Left lung (tissue), 10 donors: ENCODE data around the gene DHPS. TPM values are rescaled to one million over a fixed set of nuclear protein-coding genes. Genes with fewer than 3 reads are reported as not detected.

Experiments
- ATAC-seq: fragments of 200-7000 bp; cut with Tn5 transposase; one replicate; pipeline ENCODE4 v1.9.1; 2020; ENCODE audit warnings: moderate library complexity
- DNase-seq, 4 donors: peaks; one replicate each; pipeline ENCODE4 v3.0.0-alpha.2; 2013 to 2020
- H3K27ac ChIP-seq, 2 donors: fragments of 200-600 bp; sonication (generic) in 1 of 2; one replicate each; pipeline versions ENCODE4 v1.5.0 to v1.8.0; 2020 to 2021
- H3K27me3 ChIP-seq, 2 donors: fragments of 200-600 bp; sonication (generic) in 1 of 2; one replicate each; pipeline versions ENCODE4 v1.5.0 to v1.8.0; 2020 to 2021
- H3K36me3 ChIP-seq, 2 donors: fragments of 200-600 bp; sonication (generic) in 1 of 2; one replicate each; pipeline versions ENCODE4 v1.5.0 to v1.8.0; 2020 to 2021
- H3K4me1 ChIP-seq, 2 donors: fragments of 200-600 bp; one replicate each; pipeline ENCODE4 v1.8.0; 2021
- H3K4me3 ChIP-seq, 2 donors: fragments of 200-600 bp; sonication (generic) in 1 of 2; one replicate each; pipeline versions ENCODE4 v1.5.0 to v1.8.0; 2020 to 2021; ENCODE audit warnings: mild to moderate bottlenecking in 1 of 2
- H3K9me3 ChIP-seq, 2 donors: fragments of 200-600 bp; sonication (generic) in 1 of 2; one replicate each; pipeline versions ENCODE4 v1.5.0 to v1.8.0; 2020 to 2021
- intact Hi-C, 2 donors: fragments of 100-400 bp; cut with DNase I; formaldehyde crosslinking; loops; one replicate each; pipeline versions ENCODE4 v1.11.2 to v1.14.2; 2022
- polyA plus RNA-seq, 6 donors: library from polyadenylated mRNA; unstranded; fragments of 120-200 nt; gene quantifications; one replicate each; pipeline ENCODE4 v1.2.1, GENCODE V29; 2013; ENCODE audit not compliant: insufficient read length in 6 of 6
- total RNA-seq, 2 donors: library from RNA; stranded (reverse); fragmentation: NEBNext Ultra II Directional; extraction: Animal tissue kit (Norgen Biotek cat#: 25700); gene quantifications; one replicate each; pipeline ENCODE4 v1.2.1, GENCODE V29; 2021
- TF ChIP-seq, protein P1 (sequence below), 2 donors: fragments of 200-600 bp; sonication (generic) in 1 of 2; IDR thresholded peaks; one replicate each; pipeline versions ENCODE4 v1.5.0 to v1.8.0; 2021; ENCODE audit warnings: antibody characterized with exemption in 2 of 2
- donor health status: DM: no; HTN: yes; CAD: no.
- donor health status: DM: no; HTN: no; CAD: no.

Gene DHPS
- total and polyA plus RNA-seq, 8 donors = 63.8 to 96.9 (median 82.8) TPM

DNA sequence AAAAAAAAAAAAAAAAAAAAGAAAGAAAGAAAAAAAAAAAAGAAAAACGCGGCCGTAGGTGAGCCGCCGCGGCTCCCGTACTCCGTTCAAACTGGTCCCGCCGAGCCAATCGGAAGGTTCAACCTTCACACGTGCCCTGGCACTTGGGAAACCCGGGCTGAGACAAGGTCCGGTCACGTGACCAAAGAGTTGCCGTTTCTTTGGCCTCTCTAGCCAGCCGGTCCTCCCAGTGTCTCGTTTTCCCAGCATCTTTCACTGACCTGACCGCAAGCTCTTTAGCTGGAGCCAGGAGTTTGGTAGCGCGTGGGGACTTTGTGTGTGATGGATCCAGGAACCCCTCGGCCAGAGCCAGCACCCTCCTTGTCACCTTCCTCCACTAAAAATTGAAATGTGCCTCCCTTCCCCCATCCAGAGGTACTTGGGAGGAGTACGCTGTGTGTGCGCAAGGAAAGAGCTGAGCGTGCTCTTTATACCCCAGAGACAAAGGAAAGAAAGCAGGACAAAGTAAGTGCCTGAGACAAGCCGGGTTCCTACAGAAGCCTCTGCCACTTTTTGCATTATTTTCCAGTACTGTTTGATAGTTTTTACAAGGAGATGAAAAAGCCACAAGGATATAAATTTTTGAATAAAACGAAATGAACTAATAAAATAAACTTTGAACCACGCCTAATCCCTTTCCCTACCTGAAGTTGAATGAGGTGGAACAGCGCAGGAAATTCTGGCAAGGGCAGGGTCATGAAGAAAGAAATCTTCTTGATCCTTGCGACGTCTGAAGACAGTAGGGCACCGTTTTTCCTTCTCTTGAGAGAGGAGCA lies 41.1 kb upstream of the DHPS start:
- TF ChIP-seq, protein P1, sequence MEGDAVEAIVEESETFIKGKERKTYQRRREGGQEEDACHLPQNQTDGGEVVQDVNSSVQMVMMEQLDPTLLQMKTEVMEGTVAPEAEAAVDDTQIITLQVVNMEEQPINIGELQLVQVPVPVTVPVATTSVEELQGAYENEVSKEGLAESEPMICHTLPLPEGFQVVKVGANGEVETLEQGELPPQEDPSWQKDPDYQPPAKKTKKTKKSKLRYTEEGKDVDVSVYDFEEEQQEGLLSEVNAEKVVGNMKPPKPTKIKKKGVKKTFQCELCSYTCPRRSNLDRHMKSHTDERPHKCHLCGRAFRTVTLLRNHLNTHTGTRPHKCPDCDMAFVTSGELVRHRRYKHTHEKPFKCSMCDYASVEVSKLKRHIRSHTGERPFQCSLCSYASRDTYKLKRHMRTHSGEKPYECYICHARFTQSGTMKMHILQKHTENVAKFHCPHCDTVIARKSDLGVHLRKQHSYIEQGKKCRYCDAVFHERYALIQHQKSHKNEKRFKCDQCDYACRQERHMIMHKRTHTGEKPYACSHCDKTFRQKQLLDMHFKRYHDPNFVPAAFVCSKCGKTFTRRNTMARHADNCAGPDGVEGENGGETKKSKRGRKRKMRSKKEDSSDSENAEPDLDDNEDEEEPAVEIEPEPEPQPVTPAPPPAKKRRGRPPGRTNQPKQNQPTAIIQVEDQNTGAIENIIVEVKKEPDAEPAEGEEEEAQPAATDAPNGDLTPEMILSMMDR (IDR thresholded peaks at IDR 0.05) = no peak
- Histone ChIP-seq H3K9me3 (no peaks in the 10 kb centered on the region), H3K4me1 (peaks cover 11 to 40% of the 10 kb centered on the region in 2 donors), H3K27me3 (no peaks in the 10 kb centered on the region), H3K4me3 (peak overlapping the region; percentile 44 to 63), H3K27ac (peak overlapping the region; percentile 79 to 89), H3K36me3 (peaks cover 0 to 17% of the 10 kb centered on the region in 2 donors)
- ATAC-seq (peak; percentile 91), DNase-seq (peak; percentile 94 to 99 (median 97))
- intact Hi-C loops = no loop called here

DNA sequence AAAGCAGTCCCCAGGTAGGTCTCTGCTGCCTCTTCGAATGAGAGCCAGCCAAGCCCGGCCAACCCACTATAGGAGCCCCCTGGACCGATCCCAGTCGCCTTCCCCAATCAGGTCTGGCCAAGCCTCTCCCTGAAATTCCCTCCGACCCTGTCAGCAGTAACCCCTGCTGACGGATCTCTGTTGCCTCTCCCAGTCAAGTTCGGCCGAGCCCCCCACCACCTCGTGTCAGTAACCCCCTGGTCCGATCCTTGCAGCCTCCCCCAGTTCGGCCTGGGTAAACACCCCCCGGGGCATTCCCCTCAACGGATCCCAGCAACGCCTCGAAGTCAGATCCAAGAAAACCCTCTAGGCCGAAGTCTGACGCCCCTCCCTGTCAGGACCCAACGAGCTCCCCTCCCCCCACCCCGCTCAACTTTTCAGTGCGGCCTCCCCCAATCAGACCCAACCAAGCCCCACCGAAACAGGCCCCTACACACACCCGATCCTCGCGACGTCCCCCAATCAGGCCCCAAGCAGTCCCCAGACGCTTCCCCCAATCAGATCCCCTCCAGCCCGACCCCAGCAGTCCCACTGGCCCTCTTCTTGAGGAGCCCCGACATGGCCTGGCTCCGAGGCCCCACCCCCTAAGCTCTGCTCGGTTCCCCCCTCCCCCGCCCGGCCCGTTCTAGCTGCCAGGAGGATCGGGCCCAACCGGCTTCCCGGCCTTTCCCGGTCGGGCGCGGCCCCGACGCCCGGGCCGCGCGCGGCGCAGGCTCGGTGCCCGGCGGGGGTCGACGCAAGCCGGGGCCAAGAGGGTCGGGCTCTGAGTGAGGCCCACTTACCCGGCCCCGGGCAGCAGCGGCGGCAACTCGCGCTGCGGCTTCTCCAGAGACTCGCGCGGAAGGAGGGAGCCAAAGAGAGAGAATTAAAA lies 40.2 kb upstream of the DHPS start:
- Histone ChIP-seq H3K4me3 (peak overlapping the region; percentile 44 to 63), H3K9me3 (no peaks in the 10 kb centered on the region), H3K27ac (peak overlapping the region; percentile 79 to 89), H3K27me3 (no peaks in the 10 kb centered on the region), H3K36me3 (peaks cover 0 to 23% of the 10 kb centered on the region in 2 donors), H3K4me1 (peaks cover 11 to 40% of the 10 kb centered on the region in 2 donors)
- TF ChIP-seq, protein P1 (IDR thresholded peaks at IDR 0.05) = no peak
- intact Hi-C loops = no loop called here
- DNase-seq (peak; percentile 56 to 87 (median 78)), ATAC-seq (peak; percentile 43)

DNA sequence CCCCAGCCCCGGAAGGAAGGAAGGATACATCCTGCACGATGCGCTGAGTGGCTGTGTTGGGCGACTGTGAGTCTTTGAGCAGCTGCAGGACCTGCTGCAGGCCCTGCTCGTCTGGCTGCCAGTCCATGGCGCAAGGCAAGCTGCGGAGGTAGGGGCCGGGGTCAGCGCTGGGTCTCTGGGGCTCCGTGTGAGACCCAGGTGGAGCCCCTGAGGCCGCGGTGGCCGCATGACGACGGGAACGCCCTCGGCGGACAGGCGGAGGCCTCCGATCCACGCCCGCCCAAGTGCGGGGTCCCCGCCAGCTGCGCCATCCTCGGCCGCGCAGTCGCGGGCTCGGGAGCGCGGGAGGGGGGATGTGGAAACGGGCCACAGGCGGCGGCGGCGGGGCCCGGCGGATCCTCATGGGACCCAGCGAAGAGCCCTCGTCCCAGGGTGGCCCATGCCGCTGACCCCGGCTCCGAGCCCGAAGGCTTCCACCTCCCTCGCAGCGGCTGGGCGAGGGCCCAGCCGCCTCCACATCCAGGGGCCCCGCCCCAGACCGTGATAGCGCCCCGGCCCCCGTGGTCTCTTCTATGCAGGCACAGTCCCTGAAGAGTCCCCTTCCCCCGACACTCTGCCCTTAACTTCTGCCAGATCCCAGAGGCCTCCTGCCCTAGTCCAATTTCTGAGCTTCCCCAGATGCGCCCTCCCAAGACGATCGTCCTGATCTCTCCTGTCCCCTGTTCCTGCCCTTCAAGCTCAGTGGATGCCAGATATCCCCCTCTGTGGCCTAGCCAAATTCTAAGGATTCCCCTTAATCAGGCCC lies 39.4 kb upstream of the DHPS start:
- peaks cover 11 to 40% of the 10 kb centered on the region in 2 donors for H3K4me1 ChIP-seq
- H3K9me3 ChIP-seq = no peaks in the 10 kb centered on the region
- H3K27ac ChIP-seq = peak overlapping the region; percentile 79 to 89
- TF ChIP-seq, protein P1 (IDR thresholded peaks at IDR 0.05) = no peak
- H3K27me3 ChIP-seq = no peaks in the 10 kb centered on the region
- ATAC-seq (peak; percentile 11), DNase-seq (peak in 2 of 4 donors; percentile 13 to 83)
- intact Hi-C loops = no loop called here
- H3K4me3 ChIP-seq = peak overlapping the region; percentile 44 to 63
- H3K36me3 ChIP-seq = peaks cover 0 to 31% of the 10 kb centered on the region in 2 donors

DNA sequence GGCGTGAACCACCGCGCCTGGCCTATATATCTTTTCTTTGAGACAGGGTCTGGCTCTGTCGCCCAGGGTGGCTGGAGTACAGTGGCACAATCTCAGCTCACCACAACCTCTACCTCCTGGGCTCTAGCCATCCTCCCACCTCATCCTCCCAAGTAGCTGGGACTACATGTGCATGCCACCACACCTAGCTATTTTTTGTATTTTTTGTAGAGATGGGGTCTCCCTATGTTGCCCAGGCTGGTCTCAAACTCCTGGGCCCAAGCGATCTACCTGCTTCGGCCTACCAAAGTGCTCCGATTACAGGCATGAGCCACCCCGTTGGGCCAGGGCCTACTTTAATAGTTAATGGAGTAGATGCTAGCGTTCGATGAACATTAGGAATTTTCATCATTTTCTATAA lies 38.6 kb upstream of the DHPS start:
- DNase-seq = no peak
- intact Hi-C loops = no loop called here
- peaks cover 0 to 39% of the 10 kb centered on the region in 2 donors for H3K36me3 ChIP-seq
- H3K4me1 ChIP-seq = peaks cover 11 to 40% of the 10 kb centered on the region in 2 donors
- no peaks in the 10 kb centered on the region for H3K27me3 ChIP-seq
- H3K27ac ChIP-seq = no peak overlapping the region
- H3K4me3 ChIP-seq = peak overlapping the region; percentile 44 to 63
- ATAC-seq = no peak
- TF ChIP-seq, protein P1 (IDR thresholded peaks at IDR 0.05) = no peak
- no peaks in the 10 kb centered on the region for H3K9me3 ChIP-seq
